ENCODE measurements around the gene COL24A1. TPM values are rescaled to one million over a fixed set of nuclear protein-coding genes. Genes with fewer than 3 reads are reported as not detected.

Gene COL24A1
- total RNA-seq, 1 experiment from 2014 or later = 0.07 TPM

DNA sequence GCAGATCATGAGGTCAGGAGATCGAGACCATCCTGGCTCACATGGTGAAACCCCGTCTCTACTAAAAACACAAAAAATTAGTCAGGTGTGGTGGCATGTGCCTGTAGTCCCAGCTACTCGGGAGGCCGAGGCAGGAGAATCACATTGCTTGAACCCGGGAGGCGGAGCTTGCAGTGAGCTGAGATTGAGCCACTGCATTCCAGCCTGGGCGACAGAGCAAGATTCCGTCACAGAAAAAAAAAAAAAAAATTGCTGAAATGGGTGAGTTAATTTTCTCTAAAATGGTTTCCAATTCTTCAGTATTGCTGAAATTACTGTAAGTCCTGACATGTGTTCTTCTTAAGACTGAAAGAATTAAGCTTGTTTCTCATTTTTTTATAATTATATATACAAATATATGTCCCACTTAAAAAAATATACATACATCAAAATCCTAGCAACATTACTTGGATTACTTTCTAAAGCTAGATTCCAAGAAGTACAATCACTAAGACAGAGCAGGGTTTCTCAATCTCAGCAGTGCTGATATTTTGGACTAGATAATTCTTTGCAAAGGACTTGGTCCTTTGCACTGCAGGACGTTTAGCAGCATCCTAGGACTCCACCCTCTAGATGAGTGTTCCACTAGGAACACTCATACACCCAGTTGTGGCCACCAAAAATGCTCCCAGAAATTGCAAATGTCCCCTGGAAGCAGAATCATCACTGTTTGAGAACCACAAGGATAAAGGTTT lies 473.1 kb downstream of the COL24A1 start:
- Histone ChIP-seq H3K79me2 (ENCODE audit: low read length) (peaks cover 49% of the 10 kb centered on the region), H3K9me2 (replicated peaks; ENCODE audit: low read length) (no peaks in the 10 kb centered on the region), H3K27me3 (ENCODE audit: low read length) (no peaks in the 10 kb centered on the region), H2AFZ (ENCODE audit: low read length) (no peak overlapping the region), H3K36me3 (ENCODE audit: low read depth, low read length) (peaks cover 40% of the 10 kb centered on the region), H3K9ac (ENCODE audit: low read length) (no peak overlapping the region), H3K9me3 (ENCODE audit: low read length) (no peaks in the 10 kb centered on the region), H3K4me3 (ENCODE audit: low read length) (no peak overlapping the region), H3K4me1 (ENCODE audit: insufficient read depth, low read length) (no peaks in the 10 kb centered on the region), H4K20me1 (ENCODE audit: low read length) (no peaks in the 10 kb centered on the region), H3K27ac (ENCODE audit: low read length) (no peak overlapping the region), H3F3A (ENCODE audit: low read length, unreplicated experiment) (no peaks in the 10 kb centered on the region), H3K4me2 (ENCODE audit: low read length) (no peak overlapping the region)
- DNase-seq = no peak
- ATAC-seq = no peak
- POLR2A ChIA-PET (ENCODE audit: unreplicated experiment) = no interaction called here
- no TSS peak for BruUV-seq (replicated peaks)
- intact Hi-C loops (cut with micrococcal nuclease) = no loop called here
- CTCF ChIA-PET = no interaction called here
- TF ChIP-seq, protein P1, sequence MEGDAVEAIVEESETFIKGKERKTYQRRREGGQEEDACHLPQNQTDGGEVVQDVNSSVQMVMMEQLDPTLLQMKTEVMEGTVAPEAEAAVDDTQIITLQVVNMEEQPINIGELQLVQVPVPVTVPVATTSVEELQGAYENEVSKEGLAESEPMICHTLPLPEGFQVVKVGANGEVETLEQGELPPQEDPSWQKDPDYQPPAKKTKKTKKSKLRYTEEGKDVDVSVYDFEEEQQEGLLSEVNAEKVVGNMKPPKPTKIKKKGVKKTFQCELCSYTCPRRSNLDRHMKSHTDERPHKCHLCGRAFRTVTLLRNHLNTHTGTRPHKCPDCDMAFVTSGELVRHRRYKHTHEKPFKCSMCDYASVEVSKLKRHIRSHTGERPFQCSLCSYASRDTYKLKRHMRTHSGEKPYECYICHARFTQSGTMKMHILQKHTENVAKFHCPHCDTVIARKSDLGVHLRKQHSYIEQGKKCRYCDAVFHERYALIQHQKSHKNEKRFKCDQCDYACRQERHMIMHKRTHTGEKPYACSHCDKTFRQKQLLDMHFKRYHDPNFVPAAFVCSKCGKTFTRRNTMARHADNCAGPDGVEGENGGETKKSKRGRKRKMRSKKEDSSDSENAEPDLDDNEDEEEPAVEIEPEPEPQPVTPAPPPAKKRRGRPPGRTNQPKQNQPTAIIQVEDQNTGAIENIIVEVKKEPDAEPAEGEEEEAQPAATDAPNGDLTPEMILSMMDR (conservative IDR thresholded peaks at IDR 0.05; ENCODE audit: low read depth, low read length) = no peak
- TF ChIP-seq EZH2 (IDR thresholded peaks at IDR 0.05; ENCODE audit: low read length, unreplicated experiment) (no peak), EZH2phosphoT487 (IDR thresholded peaks at IDR 0.05; ENCODE audit: borderline replicate concordance, low read length) (no peak)

DNA sequence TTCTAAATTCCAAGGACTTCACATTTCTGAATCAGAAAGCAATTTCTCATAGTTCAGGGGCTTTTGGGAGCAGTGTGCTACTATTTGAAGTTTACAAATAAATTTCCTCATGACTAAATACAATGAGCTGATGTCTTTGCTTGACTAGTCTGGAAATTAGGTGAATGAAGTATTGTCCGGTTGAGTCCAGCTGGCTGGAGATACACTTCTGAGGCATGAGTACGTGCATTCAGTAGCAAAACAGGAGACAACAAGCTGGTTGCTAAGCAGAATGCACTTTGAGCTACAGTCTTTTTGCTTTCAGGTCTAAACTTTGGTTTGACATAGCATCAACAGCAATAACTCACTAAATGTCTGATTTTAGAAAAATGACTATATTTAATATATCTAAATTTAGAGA lies 475.5 kb downstream of the COL24A1 start:
- Histone ChIP-seq H3K79me2 (ENCODE audit: low read length) (peaks cover 29% of the 10 kb centered on the region), H3K9me3 (ENCODE audit: low read length) (no peaks in the 10 kb centered on the region), H3K4me2 (ENCODE audit: low read length) (no peak overlapping the region), H3F3A (ENCODE audit: low read length, unreplicated experiment) (no peaks in the 10 kb centered on the region), H3K4me3 (ENCODE audit: low read length) (no peak overlapping the region), H3K27me3 (ENCODE audit: low read length) (no peaks in the 10 kb centered on the region), H3K36me3 (ENCODE audit: low read depth, low read length) (peaks cover 42% of the 10 kb centered on the region), H3K4me1 (ENCODE audit: insufficient read depth, low read length) (no peaks in the 10 kb centered on the region), H3K9ac (ENCODE audit: low read length) (no peak overlapping the region), H2AFZ (ENCODE audit: low read length) (no peak overlapping the region), H3K9me2 (replicated peaks; ENCODE audit: low read length) (no peaks in the 10 kb centered on the region), H4K20me1 (ENCODE audit: low read length) (no peaks in the 10 kb centered on the region), H3K27ac (ENCODE audit: low read length) (no peak overlapping the region)
- intact Hi-C loops (cut with micrococcal nuclease) = no loop called here
- no peak for ATAC-seq
- ChIA-PET CTCF (interaction anchor here (0.6 to 0.7 kb wide), 2 partner anchors 98 to 136 kb away, joined by 3 read pairs; no protein-coding TSS in a partner anchor), POLR2A (ENCODE audit: unreplicated experiment) (interaction anchor here (0.7 kb wide), 1 partner anchor 52 kb away, joined by 7 read pairs; no protein-coding TSS in a partner anchor)
- no TSS peak for BruUV-seq (replicated peaks)
- TF ChIP-seq, protein P1 (conservative IDR thresholded peaks at IDR 0.05; ENCODE audit: low read depth, low read length) = no peak
- TF ChIP-seq EZH2 (IDR thresholded peaks at IDR 0.05; ENCODE audit: low read length, unreplicated experiment) (no peak), EZH2phosphoT487 (IDR thresholded peaks at IDR 0.05; ENCODE audit: borderline replicate concordance, low read length) (no peak)
- DNase-seq = no peak

Other genes with a start within 250 kb of the COL24A1 start
- gene ODF2L, start 239.6 kb upstream of the COL24A1 start, total RNA-seq (2014; rRNA removed) = 18.3 and 21.8 TPM in 2 replicates